Tibial artery (tissue), 4 donors: ENCODE data around the gene TLR4.

Source experiments
- DNase-seq, 2 donors: peaks; one replicate each; pipeline ENCODE4 v3.0.0-alpha.2; 2019
- H3K27ac ChIP-seq, 2 donors: fragments of 200-600 bp; sonication (generic) in 1 of 2; 1 replicate in 1 of 2; 2 replicates in 1 of 2; pipeline ENCODE4 v1.5.1; 2018 to 2019; ENCODE audit warnings: mild to moderate bottlenecking in 1 of 2
- H3K27me3 ChIP-seq, 2 donors: fragments of 200-600 bp; sonication (generic) in 1 of 2; one replicate each; pipeline versions ENCODE4 v1.5.1 to v1.6.0; 2016 to 2019
- H3K36me3 ChIP-seq, 3 donors: fragments of 200-600 bp; sonication (generic) in 2 of 3; one replicate each; pipeline ENCODE4 v1.5.1; 2016 to 2019; ENCODE audit warnings: mild to moderate bottlenecking in 2 of 3
- H3K4me1 ChIP-seq, 4 donors: fragments of 200-600 bp; sonication (generic) in 2 of 4; 1 replicate in 3 of 4; 2 replicates in 1 of 4; pipeline ENCODE4 v1.5.1; 2016 to 2019
- H3K4me3 ChIP-seq, 2 donors: fragments of 200-600 bp; sonication (generic) in 1 of 2; 1 replicate in 1 of 2; 2 replicates in 1 of 2; pipeline ENCODE4 v1.5.1; 2018 to 2019; ENCODE audit warnings: mild to moderate bottlenecking in 2 of 2
- H3K9me3 ChIP-seq, 3 donors: fragments of 200-600 bp; sonication (generic) in 1 of 3; one replicate each; pipeline ENCODE4 v1.5.1; 2016 to 2019
- intact Hi-C: fragments of 100-400 bp; cut with DNase I; formaldehyde crosslinking; loops from one replicate; pipeline ENCODE4 v1.15.0; 2023; ENCODE audit warnings: low total_unique reads
- TF ChIP-seq, protein P1 (sequence below), 2 experiments: fragments of 200-600 bp in 1 of 2; fragments of 450-650 bp in 1 of 2; IDR thresholded peaks; one replicate each; pipeline ENCODE4 v1.5.1; 2017 to 2019; ENCODE audit warnings: antibody characterized with exemption in 2 of 2, mild to moderate bottlenecking in 1 of 2, moderate library complexity in 1 of 2

Gene TLR4

DNA sequence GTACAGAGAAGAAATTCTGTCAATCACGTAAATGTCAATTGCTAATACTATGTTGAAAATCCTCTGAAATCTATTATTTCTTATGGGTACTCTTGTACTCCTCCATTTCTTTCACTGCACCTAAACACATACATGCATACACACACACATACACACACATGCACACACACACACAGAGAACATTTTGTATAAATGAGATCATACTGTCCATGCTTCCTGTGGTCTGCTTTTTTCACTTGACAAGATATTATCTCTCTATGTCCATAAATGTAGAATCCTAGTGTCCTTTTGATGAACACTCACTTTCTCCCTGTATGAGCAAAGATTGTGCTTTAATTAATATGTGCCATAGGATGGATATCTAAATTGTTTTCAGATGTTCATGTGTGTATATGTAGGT lies 32.7 kb upstream of the TLR4 start:
- Histone ChIP-seq H3K36me3 (no peaks in the 10 kb centered on the region), H3K27ac (no peak overlapping the region), H3K4me3 (no peak overlapping the region), H3K4me1 (no peaks in the 10 kb centered on the region), H3K27me3 (no peaks in the 10 kb centered on the region), H3K9me3 (no peaks in the 10 kb centered on the region)
- TF ChIP-seq, protein P1, sequence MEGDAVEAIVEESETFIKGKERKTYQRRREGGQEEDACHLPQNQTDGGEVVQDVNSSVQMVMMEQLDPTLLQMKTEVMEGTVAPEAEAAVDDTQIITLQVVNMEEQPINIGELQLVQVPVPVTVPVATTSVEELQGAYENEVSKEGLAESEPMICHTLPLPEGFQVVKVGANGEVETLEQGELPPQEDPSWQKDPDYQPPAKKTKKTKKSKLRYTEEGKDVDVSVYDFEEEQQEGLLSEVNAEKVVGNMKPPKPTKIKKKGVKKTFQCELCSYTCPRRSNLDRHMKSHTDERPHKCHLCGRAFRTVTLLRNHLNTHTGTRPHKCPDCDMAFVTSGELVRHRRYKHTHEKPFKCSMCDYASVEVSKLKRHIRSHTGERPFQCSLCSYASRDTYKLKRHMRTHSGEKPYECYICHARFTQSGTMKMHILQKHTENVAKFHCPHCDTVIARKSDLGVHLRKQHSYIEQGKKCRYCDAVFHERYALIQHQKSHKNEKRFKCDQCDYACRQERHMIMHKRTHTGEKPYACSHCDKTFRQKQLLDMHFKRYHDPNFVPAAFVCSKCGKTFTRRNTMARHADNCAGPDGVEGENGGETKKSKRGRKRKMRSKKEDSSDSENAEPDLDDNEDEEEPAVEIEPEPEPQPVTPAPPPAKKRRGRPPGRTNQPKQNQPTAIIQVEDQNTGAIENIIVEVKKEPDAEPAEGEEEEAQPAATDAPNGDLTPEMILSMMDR (IDR thresholded peaks at IDR 0.05): no peak
- no peak for DNase-seq
- intact Hi-C loops: no loop called here

DNA sequence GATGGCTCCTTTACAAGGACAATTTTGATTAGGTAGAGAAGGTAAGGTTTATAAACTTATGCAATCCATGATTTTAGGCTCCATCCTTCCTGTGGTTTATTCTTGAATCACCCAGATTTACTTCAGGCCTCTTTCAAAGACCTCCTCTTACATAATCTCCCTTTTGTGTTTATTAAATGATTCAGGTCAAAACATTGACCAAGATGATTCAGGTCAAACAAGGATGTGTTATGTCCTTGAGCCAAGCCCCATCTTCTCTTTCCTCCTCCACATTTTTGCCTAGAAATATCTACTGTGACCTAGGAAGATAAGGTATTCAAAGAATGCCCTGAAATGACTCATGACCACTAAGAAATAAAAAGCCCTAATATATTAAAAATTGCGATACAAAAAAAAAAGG lies 31.8 kb upstream of the TLR4 start:
- H3K36me3 ChIP-seq: no peaks in the 10 kb centered on the region
- H3K27ac ChIP-seq: no peak overlapping the region
- no peaks in the 10 kb centered on the region for H3K4me1 ChIP-seq
- intact Hi-C loops: no loop called here
- no peaks in the 10 kb centered on the region for H3K9me3 ChIP-seq
- DNase-seq: no peak
- no peaks in the 10 kb centered on the region for H3K27me3 ChIP-seq
- TF ChIP-seq, protein P1 (IDR thresholded peaks at IDR 0.05): no peak
- no peak overlapping the region for H3K4me3 ChIP-seq

DNA sequence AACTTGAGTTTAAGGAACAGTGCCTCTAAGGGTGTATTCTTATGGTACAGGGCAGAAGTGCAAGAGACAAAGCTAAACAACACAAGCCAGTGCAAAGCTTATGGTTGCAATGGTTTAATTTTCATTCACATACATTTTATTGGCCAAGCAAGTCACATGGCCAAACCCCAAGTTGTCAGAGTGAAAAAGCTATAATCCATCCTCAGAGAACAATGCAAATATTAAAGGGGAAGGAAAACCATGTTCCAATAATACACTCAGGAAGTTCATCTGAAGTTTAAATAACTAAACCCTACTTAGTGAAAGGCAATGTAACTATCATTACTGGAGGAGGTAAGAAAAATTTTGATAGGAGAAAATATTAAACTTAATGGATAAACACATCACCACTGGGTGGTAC lies 26.6 kb upstream of the TLR4 start:
- intact Hi-C loops: no loop called here
- H3K36me3 ChIP-seq: no peaks in the 10 kb centered on the region
- no peak overlapping the region for H3K4me3 ChIP-seq
- no peak overlapping the region for H3K27ac ChIP-seq
- H3K27me3 ChIP-seq: no peaks in the 10 kb centered on the region
- TF ChIP-seq, protein P1 (IDR thresholded peaks at IDR 0.05): no peak
- H3K4me1 ChIP-seq: peaks cover 0 to 11% (median 0%) of the 10 kb centered on the region in 4 donors
- H3K9me3 ChIP-seq: no peaks in the 10 kb centered on the region
- no peak for DNase-seq

DNA sequence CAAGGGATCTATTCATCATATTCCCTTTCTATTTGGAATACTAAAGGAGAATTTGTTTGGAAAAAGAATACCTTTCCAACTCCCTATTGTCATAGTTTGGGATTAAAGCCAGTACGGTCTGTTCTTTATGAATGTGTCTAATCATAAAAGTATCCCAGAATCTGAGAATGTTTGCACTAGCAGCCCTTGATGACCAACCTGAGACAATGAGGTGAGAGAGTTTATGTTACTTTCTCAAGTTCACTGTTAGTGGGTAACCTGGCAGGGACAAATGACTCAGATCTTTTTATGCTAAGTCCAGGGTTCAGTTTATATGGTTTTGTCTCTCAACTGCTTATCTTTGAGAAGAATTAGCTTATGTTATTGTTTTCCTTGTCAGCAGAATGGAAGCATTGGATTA lies 25.3 kb upstream of the TLR4 start:
- no peaks in the 10 kb centered on the region for H3K27me3 ChIP-seq
- DNase-seq: no peak
- intact Hi-C loops: no loop called here
- peaks cover 0 to 11% (median 0%) of the 10 kb centered on the region in 4 donors for H3K4me1 ChIP-seq
- no peak overlapping the region for H3K4me3 ChIP-seq
- TF ChIP-seq, protein P1 (IDR thresholded peaks at IDR 0.05): no peak
- no peaks in the 10 kb centered on the region for H3K9me3 ChIP-seq
- H3K27ac ChIP-seq: no peak overlapping the region
- H3K36me3 ChIP-seq: no peaks in the 10 kb centered on the region

DNA sequence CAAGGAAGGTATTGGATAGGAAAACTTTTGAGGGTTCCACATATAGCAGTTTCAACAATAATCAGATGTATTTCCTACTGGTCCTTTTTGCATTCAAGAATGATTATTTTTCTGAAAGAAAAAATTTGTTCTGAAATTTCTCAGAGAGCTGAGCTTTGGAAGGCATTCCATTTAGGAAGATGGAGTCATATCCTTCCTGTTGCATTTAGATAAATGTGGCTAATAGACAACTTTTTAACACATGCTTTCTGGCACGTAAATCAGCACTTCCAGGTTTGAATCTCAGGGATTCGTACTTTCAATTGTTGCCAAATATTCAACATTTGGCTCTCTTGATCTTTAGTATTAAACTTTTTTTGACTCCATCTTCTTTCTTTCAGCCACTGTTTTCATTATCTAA lies 24.8 kb upstream of the TLR4 start:
- Histone ChIP-seq H3K27ac (no peak overlapping the region), H3K27me3 (no peaks in the 10 kb centered on the region), H3K36me3 (no peaks in the 10 kb centered on the region), H3K4me3 (no peak overlapping the region), H3K4me1 (peaks cover 0 to 11% (median 0%) of the 10 kb centered on the region in 4 donors), H3K9me3 (no peaks in the 10 kb centered on the region)
- TF ChIP-seq, protein P1 (IDR thresholded peaks at IDR 0.05): no peak
- DNase-seq: no peak
- intact Hi-C loops: no loop called here

DNA sequence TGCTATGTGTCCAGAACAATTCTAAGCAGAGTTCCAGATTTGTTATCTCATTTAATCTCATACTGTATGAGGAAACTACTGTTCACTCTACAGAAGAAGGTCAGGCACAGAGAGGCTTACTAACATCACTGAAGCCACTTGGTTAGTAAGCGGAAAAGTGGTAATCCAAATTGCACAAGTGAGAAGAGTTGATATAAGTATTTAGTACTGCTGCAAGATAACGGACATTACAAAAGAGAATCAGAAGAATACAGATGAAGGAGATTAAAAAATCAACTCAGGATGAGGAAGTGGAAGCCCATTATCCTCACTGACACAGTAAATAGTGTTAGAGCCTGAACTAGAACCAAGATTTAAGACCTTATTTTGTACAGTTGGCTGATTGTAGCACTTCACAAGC lies 22.3 kb upstream of the TLR4 start:
- H3K27ac ChIP-seq: no peak overlapping the region
- H3K9me3 ChIP-seq: no peaks in the 10 kb centered on the region
- intact Hi-C loops: no loop called here
- no peak overlapping the region for H3K4me3 ChIP-seq
- TF ChIP-seq, protein P1 (IDR thresholded peaks at IDR 0.05): no peak
- peaks cover 0 to 11% (median 0%) of the 10 kb centered on the region in 4 donors for H3K4me1 ChIP-seq
- no peaks in the 10 kb centered on the region for H3K36me3 ChIP-seq
- no peaks in the 10 kb centered on the region for H3K27me3 ChIP-seq
- no peak for DNase-seq
